Fibroblast of villous mesenchyme (primary cell): Measurements from ENCODE around the gene CFAP20DC. TPM values are rescaled to one million over a fixed set of nuclear protein-coding genes. Genes with fewer than 3 reads are reported as not detected.

ENCODE experiments used
- DNase-seq: peaks from one replicate; pipeline ENCODE4 v3.0.0-alpha.2; 2010; ENCODE audit warnings: low read depth
- H3K4me3 ChIP-seq: 2 replicates; pipeline ENCODE4 v1.5.1; 2011; ENCODE audit warnings: low read depth, mild to moderate bottlenecking, low read length
- total RNA-seq: library from RNA; depleted of rRNA; stranded (reverse); fragments of >200 nt; gene quantifications from 2 replicates; pipeline ENCODE4 v1.2.3, GENCODE V29; 2012
- TF ChIP-seq, protein P1 (sequence below): IDR thresholded peaks from 2 replicates; pipeline ENCODE4 v1.5.1; 2012; ENCODE audit warnings: low read depth, mild to moderate bottlenecking, low read length; ENCODE audit not compliant: insufficient read depth

The CFAP20DC gene
- total RNA-seq, 1 donor, result 1.7 TPM

GRCh38 chr3:58962040-58962651 lies 87.7 kb downstream of the CFAP20DC start:
- TF ChIP-seq, protein P1, sequence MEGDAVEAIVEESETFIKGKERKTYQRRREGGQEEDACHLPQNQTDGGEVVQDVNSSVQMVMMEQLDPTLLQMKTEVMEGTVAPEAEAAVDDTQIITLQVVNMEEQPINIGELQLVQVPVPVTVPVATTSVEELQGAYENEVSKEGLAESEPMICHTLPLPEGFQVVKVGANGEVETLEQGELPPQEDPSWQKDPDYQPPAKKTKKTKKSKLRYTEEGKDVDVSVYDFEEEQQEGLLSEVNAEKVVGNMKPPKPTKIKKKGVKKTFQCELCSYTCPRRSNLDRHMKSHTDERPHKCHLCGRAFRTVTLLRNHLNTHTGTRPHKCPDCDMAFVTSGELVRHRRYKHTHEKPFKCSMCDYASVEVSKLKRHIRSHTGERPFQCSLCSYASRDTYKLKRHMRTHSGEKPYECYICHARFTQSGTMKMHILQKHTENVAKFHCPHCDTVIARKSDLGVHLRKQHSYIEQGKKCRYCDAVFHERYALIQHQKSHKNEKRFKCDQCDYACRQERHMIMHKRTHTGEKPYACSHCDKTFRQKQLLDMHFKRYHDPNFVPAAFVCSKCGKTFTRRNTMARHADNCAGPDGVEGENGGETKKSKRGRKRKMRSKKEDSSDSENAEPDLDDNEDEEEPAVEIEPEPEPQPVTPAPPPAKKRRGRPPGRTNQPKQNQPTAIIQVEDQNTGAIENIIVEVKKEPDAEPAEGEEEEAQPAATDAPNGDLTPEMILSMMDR, result no peak
- no peak for DNase-seq
- no peak overlapping the region for H3K4me3 ChIP-seq

DNA sequence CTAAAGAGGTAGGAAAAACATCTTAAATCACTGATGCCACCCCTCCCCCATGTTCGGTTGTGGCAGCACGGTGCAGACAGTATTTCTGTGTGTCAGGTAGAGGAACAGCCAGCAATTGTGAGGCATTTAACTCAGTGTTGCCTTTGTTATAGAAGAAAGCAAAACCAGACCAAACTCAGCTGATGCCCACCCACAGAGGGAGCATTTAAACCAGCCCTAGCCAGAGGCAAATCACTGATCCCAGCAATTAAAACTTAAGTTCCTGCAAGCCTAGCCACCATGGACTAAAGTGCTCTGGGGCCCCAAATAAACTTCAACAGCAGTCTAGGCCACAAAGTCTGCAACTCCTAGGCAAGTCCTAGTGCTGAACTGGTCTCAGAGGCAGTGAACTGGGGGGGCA lies 94.5 kb downstream of the CFAP20DC start:
- H3K4me3 ChIP-seq, result no peak overlapping the region
- TF ChIP-seq, protein P1, result no peak
- no peak for DNase-seq

DNA sequence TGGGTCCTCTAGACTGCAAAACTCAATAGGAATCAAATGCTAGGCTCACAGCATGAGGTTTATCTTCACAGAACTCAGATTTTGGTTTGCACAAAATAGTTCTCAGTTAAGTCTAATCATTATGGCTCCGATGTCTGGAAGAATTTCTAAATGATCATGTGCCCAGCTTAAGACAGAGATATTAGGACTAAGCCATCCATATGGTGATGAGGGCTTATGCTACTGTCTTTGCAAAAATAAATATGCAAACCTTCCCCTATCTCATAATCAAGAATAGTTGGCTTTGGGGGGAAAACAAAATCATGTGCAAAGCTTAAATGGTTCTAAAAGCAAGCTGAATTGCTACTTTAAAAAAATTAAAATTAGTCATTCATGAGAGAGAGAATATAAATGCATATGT lies 96.5 kb downstream of the CFAP20DC start:
- TF ChIP-seq, protein P1, result no peak
- no peak for DNase-seq
- H3K4me3 ChIP-seq, result no peak overlapping the region

GRCh38 chr3:58952128-58952917 lies 97.5 kb downstream of the CFAP20DC start:
- TF ChIP-seq, protein P1, result no peak
- H3K4me3 ChIP-seq, result no peak overlapping the region
- DNase-seq, result no peak

DNA sequence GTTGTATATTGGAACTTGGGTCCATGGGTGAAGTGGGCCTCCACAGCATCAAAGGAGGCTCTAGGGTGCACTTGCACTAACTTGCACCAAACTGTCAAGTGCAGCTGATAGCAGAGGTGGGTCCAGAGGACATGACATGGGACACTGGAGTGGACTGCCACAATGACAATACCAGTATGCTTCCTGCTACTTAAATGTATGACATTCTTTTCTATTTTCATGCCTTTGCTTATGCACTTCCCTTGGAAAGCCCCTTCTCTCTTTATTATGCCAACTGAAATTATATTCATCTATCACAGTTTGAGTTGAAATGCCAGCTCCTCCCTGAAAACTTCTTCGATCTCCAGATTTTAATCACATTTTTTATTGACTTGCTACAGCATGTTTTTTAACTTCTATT lies 101.8 kb downstream of the CFAP20DC start:
- H3K4me3 ChIP-seq, result no peak overlapping the region
- TF ChIP-seq, protein P1, result no peak
- DNase-seq, result no peak

DNA sequence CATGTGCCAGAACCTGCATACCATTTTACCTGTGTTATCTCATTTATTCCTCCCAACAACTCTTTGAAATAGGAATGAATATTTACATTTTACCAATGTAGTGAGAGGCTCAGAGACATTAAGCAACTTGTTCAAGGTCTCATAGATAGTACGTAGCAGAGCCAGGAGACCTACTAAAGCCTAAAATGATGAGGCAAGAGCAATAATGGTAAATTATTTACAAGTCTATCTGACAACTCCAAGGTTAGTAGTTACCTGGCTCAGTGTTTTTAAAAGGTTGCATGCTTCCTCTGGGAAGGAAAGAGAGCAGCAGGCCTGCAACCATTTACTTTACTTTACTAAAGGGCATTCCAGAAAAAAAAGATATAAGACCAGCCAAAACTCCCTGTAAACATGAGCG lies 103.0 kb downstream of the CFAP20DC start:
- no peak for DNase-seq
- TF ChIP-seq, protein P1, result no peak
- no peak overlapping the region for H3K4me3 ChIP-seq
